Thoracic aorta (tissue), 2 donors: Measurements from ENCODE around the gene CENPH. TPM values are rescaled to one million over a fixed set of nuclear protein-coding genes. Genes with fewer than 3 reads are reported as not detected.

Experiments
- ATAC-seq: fragments of 150-250 bp; one replicate; pipeline ENCODE4 v1.8.0; 2017; ENCODE audit warnings: low read depth; ENCODE audit not compliant: insufficient number of reproducible peaks, low FRiP score
- DNase-seq: peaks from one replicate; pipeline ENCODE4 v3.0.0-alpha.2; 2020; ENCODE audit warnings: low spot score
- H3K27ac ChIP-seq, 2 donors: fragments of 200-600 bp; sonication (generic); 1 replicate in 1 of 2; 2 replicates in 1 of 2; pipeline ENCODE4 v1.5.1; 2016; ENCODE audit warnings: mild to moderate bottlenecking in 2 of 2, moderate library complexity in 2 of 2
- H3K27me3 ChIP-seq: fragments of 200-600 bp; sonication (generic); replicated peaks from 2 replicates; pipeline ENCODE4 v1.6.0; 2016; ENCODE audit warnings: mild to moderate bottlenecking; ENCODE audit not compliant: insufficient read depth
- H3K36me3 ChIP-seq: fragments of 200-600 bp; sonication (generic); one replicate; pipeline ENCODE4 v1.5.1; 2016
- H3K4me1 ChIP-seq, 2 donors: fragments of 200-600 bp; sonication (generic); 1 replicate in 1 of 2; 2 replicates in 1 of 2; pipeline versions ENCODE4 v1.5.1 to v1.6.0; 2016; ENCODE audit warnings: low read depth in 2 of 2, mild to moderate bottlenecking in 1 of 2; ENCODE audit not compliant: control insufficient read depth in 1 of 2
- H3K4me3 ChIP-seq: fragments of 200-600 bp; sonication (generic); 2 replicates; pipeline ENCODE4 v1.5.1; 2016; ENCODE audit warnings: mild to moderate bottlenecking
- H3K9me3 ChIP-seq: fragments of 200-600 bp; sonication (generic); 2 replicates; pipeline ENCODE4 v1.5.1; 2016
- CTCF ChIP-seq: fragments of 200-600 bp; sonication (generic); IDR thresholded peaks from one replicate; pipeline ENCODE4 v1.5.1; 2019; ENCODE audit warnings: antibody characterized with exemption
- total RNA-seq, 2 donors: library from RNA; depleted of rRNA; stranded (reverse); fragments of >200 nt; gene quantifications; one replicate each; pipeline versions ENCODE4 v1.1.0 to v1.2.3, GENCODE V29; 2016

CENPH gene
- total RNA-seq, 2 donors from 2014 or later = 1.3 to 1.8 TPM

GRCh38 chr5:69238760-69239251 is 49.4 kb downstream of the CENPH start:
- no peaks in the 10 kb centered on the region for H3K9me3 ChIP-seq
- no peaks in the 10 kb centered on the region for H3K36me3 ChIP-seq
- no peaks in the 10 kb centered on the region for H3K27me3 ChIP-seq
- H3K27ac ChIP-seq = no peak overlapping the region
- H3K4me1 ChIP-seq = peaks cover 10 to 19% of the 10 kb centered on the region in 2 donors
- DNase-seq (no peak), ATAC-seq (no peak)
- no peak overlapping the region for H3K4me3 ChIP-seq
- no peak for TF ChIP-seq CTCF

- ATAC-seq (no peak), DNase-seq (no peak)
- Histone ChIP-seq H3K9me3 (no peaks in the 10 kb centered on the region), H3K4me3 (no peak overlapping the region), H3K27ac (no peak overlapping the region), H3K4me1 (peaks cover 0 to 9% of the 10 kb centered on the region in 2 donors), H3K36me3 (no peaks in the 10 kb centered on the region), H3K27me3 (no peaks in the 10 kb centered on the region)
- TF ChIP-seq CTCF = no peak
These were observed 53.0 kb downstream of the CENPH start for GRCh38 chr5:69242215-69242927.

- H3K27ac ChIP-seq = no peak overlapping the region
- TF ChIP-seq CTCF = no peak
- H3K36me3 ChIP-seq = no peaks in the 10 kb centered on the region
- no peak for DNase-seq
- no peak overlapping the region for H3K4me3 ChIP-seq
- no peak for ATAC-seq
- no peaks in the 10 kb centered on the region for H3K27me3 ChIP-seq
- no peaks in the 10 kb centered on the region for H3K9me3 ChIP-seq
- H3K4me1 ChIP-seq = peaks cover 0 to 2% of the 10 kb centered on the region in 2 donors
These were observed 55.6 kb downstream of the CENPH start for GRCh38 chr5:69245031-69245430.

GRCh38 chr5:69248019-69248418 is 58.6 kb downstream of the CENPH start:
- ATAC-seq (no peak), DNase-seq (no peak)

GRCh38 chr5:69250593-69250992 is 61.2 kb downstream of the CENPH start:
- no peaks in the 10 kb centered on the region for H3K9me3 ChIP-seq
- no peak for TF ChIP-seq CTCF
- H3K27me3 ChIP-seq = no peaks in the 10 kb centered on the region
- no peak overlapping the region for H3K27ac ChIP-seq
- no peaks in the 10 kb centered on the region for H3K4me1 ChIP-seq
- no peaks in the 10 kb centered on the region for H3K36me3 ChIP-seq
- ATAC-seq = no peak
- DNase-seq = no peak
- H3K4me3 ChIP-seq = no peak overlapping the region

More at GRCh38 chr5:69248019-69248418, 58.6 kb downstream of the CENPH start:
- no peak overlapping the region for H3K4me3 ChIP-seq
- TF ChIP-seq CTCF = no peak
- H3K4me1 ChIP-seq = no peaks in the 10 kb centered on the region
- H3K36me3 ChIP-seq = no peaks in the 10 kb centered on the region
- H3K27ac ChIP-seq = no peak overlapping the region
- no peaks in the 10 kb centered on the region for H3K9me3 ChIP-seq
- H3K27me3 ChIP-seq = no peaks in the 10 kb centered on the region
